ENCODE data around the gene AK6.
A peak's percentile ranks its signal among the peaks of the same experiment; 100 is the strongest.

AK6 gene

GRCh38 chr5:69369340-69370121 lies at the start of gene AK6, which contains the start of the genes RAD17 and TAF9:
TSS of gene AK6 (minus strand) at chr5:69369520. CDS start at chr5:69369490, 30 bp downstream.
TSS of gene RAD17 (plus strand) at chr5:69369818. CDS start at chr5:69372209, 2,391 bp downstream.
TSS of gene TAF9 (minus strand) at chr5:69369520. CDS start at chr5:69365737, 3,783 bp downstream.
- H3K4me1 ChIP-seq (ENCODE audit: control insufficient read depth, insufficient read depth, low read length): no peaks in the 10 kb centered on the region
- no peaks in the 10 kb centered on the region for H3K9me3 ChIP-seq (ENCODE audit: control insufficient read depth, insufficient read depth, low read length)
- H3K36me3 ChIP-seq (ENCODE audit: control insufficient read depth, insufficient read depth, low read length): peaks cover 3% of the 10 kb centered on the region; the same call in 1 of the 2 replicates
- DNase-seq (ENCODE audit: low read depth, low spot score): peak; percentile 80
- peak within 1 kb of the TSS; percentile 85 for H3K4me3 ChIP-seq (ENCODE audit: low read length)
- no peaks in the 10 kb centered on the region for H3K27me3 ChIP-seq (ENCODE audit: control insufficient read depth, insufficient read depth, low read length)
- no peak within 1 kb of the TSS for H3K27ac ChIP-seq (ENCODE audit: low read length)
- no CpG with 5 or more reads among the region's 66 CpGs for WGBS (ENCODE audit: insufficient coverage, insufficient read length)

- H3K4me3 ChIP-seq (ENCODE audit: low read length): no peak overlapping the region
- H3K27me3 ChIP-seq (ENCODE audit: control insufficient read depth, insufficient read depth, low read length): no peaks in the 10 kb centered on the region
- H3K27ac ChIP-seq (ENCODE audit: low read length): no peak overlapping the region
- peaks cover 5% of the 10 kb centered on the region; the same call in 1 of the 2 replicates for H3K36me3 ChIP-seq (ENCODE audit: control insufficient read depth, insufficient read depth, low read length)
- no peaks in the 10 kb centered on the region for H3K9me3 ChIP-seq (ENCODE audit: control insufficient read depth, insufficient read depth, low read length)
- no peak for DNase-seq (ENCODE audit: low read depth, low spot score)
- no peaks in the 10 kb centered on the region for H3K4me1 ChIP-seq (ENCODE audit: control insufficient read depth, insufficient read depth, low read length)
- no CpG with 5 or more reads among the region's 3 CpGs for WGBS (ENCODE audit: insufficient coverage, insufficient read length)
These were observed 49.2 kb upstream of the AK6 start for GRCh38 chr5:69418554-69418953.

GRCh38 chr5:69416699-69417098 lies 47.4 kb upstream of the AK6 start:
- Histone ChIP-seq H3K4me1 (ENCODE audit: control insufficient read depth, insufficient read depth, low read length) (no peaks in the 10 kb centered on the region), H3K9me3 (ENCODE audit: control insufficient read depth, insufficient read depth, low read length) (no peaks in the 10 kb centered on the region), H3K36me3 (ENCODE audit: control insufficient read depth, insufficient read depth, low read length) (peaks cover 5% of the 10 kb centered on the region; the same call in 1 of the 2 replicates), H3K27ac (ENCODE audit: low read length) (no peak overlapping the region), H3K27me3 (ENCODE audit: control insufficient read depth, insufficient read depth, low read length) (no peaks in the 10 kb centered on the region), H3K4me3 (ENCODE audit: low read length) (no peak overlapping the region)
- DNase-seq (ENCODE audit: low read depth, low spot score): no peak

- H3K27ac ChIP-seq (ENCODE audit: low read length): no peak overlapping the region
- H3K4me3 ChIP-seq (ENCODE audit: low read length): peak overlapping the region; percentile 88; the same call in 1 of the 2 replicates
- H3K36me3 ChIP-seq (ENCODE audit: control insufficient read depth, insufficient read depth, low read length): peaks cover 5% of the 10 kb centered on the region; the same call in 1 of the 2 replicates
These were observed 46.9 kb upstream of the AK6 start for GRCh38 chr5:69416180-69416579.

GRCh38 chr5:69415584-69415958 lies 46.3 kb upstream of the AK6 start:
- no peak overlapping the region for H3K27ac ChIP-seq (ENCODE audit: low read length)
- no peak for DNase-seq (ENCODE audit: low read depth, low spot score)
- no peaks in the 10 kb centered on the region for H3K27me3 ChIP-seq (ENCODE audit: control insufficient read depth, insufficient read depth, low read length)
- H3K4me1 ChIP-seq (ENCODE audit: control insufficient read depth, insufficient read depth, low read length): no peaks in the 10 kb centered on the region
- no peaks in the 10 kb centered on the region for H3K9me3 ChIP-seq (ENCODE audit: control insufficient read depth, insufficient read depth, low read length)
- WGBS (ENCODE audit: insufficient coverage, insufficient read length): no CpG with 5 or more reads among the region's 18 CpGs
- H3K4me3 ChIP-seq (ENCODE audit: low read length): peak overlapping the region; percentile 88
- peaks cover 5% of the 10 kb centered on the region; the same call in 1 of the 2 replicates for H3K36me3 ChIP-seq (ENCODE audit: control insufficient read depth, insufficient read depth, low read length)

More at GRCh38 chr5:69416180-69416579, 46.9 kb upstream of the AK6 start:
- no peak for DNase-seq (ENCODE audit: low read depth, low spot score)
- Histone ChIP-seq H3K9me3 (ENCODE audit: control insufficient read depth, insufficient read depth, low read length) (no peaks in the 10 kb centered on the region), H3K4me1 (ENCODE audit: control insufficient read depth, insufficient read depth, low read length) (no peaks in the 10 kb centered on the region), H3K27me3 (ENCODE audit: control insufficient read depth, insufficient read depth, low read length) (no peaks in the 10 kb centered on the region)
- WGBS (ENCODE audit: insufficient coverage, insufficient read length): no CpG with 5 or more reads among the region's 6 CpGs

GRCh38 chr5:69414885-69415583 lies 45.7 kb upstream of the AK6 start, which contains the start of gene MARVELD2:
TSS of gene MARVELD2 (plus strand) at chr5:69415116. CDS start at chr5:69419386, 4,270 bp downstream.
- H3K9me3 ChIP-seq (ENCODE audit: control insufficient read depth, insufficient read depth, low read length): no peaks in the 10 kb centered on the region
- peak within 1 kb of the TSS; percentile 88 for H3K4me3 ChIP-seq (ENCODE audit: low read length)
- peak; percentile 68 for DNase-seq (ENCODE audit: low read depth, low spot score)
- no peaks in the 10 kb centered on the region for H3K4me1 ChIP-seq (ENCODE audit: control insufficient read depth, insufficient read depth, low read length)
- no peaks in the 10 kb centered on the region for H3K27me3 ChIP-seq (ENCODE audit: control insufficient read depth, insufficient read depth, low read length)
- H3K27ac ChIP-seq (ENCODE audit: low read length): no peak within 1 kb of the TSS
- no CpG with 5 or more reads among the region's 78 CpGs for WGBS (ENCODE audit: insufficient coverage, insufficient read length)
- H3K36me3 ChIP-seq (ENCODE audit: control insufficient read depth, insufficient read depth, low read length): peaks cover 5% of the 10 kb centered on the region; the same call in 1 of the 2 replicates

- H3K36me3 ChIP-seq (ENCODE audit: control insufficient read depth, insufficient read depth, low read length): no peaks in the 10 kb centered on the region
- WGBS (ENCODE audit: insufficient coverage, insufficient read length): no CpG with 5 or more reads among the region's 15 CpGs
- no peaks in the 10 kb centered on the region for H3K27me3 ChIP-seq (ENCODE audit: control insufficient read depth, insufficient read depth, low read length)
- H3K4me3 ChIP-seq (ENCODE audit: low read length): no peak overlapping the region
- H3K4me1 ChIP-seq (ENCODE audit: control insufficient read depth, insufficient read depth, low read length): no peaks in the 10 kb centered on the region
- no peak overlapping the region for H3K27ac ChIP-seq (ENCODE audit: low read length)
- DNase-seq (ENCODE audit: low read depth, low spot score): no peak
- H3K9me3 ChIP-seq (ENCODE audit: control insufficient read depth, insufficient read depth, low read length): no peaks in the 10 kb centered on the region
These were observed 35.5 kb upstream of the AK6 start for GRCh38 chr5:69404659-69405330.

GRCh38 chr5:69378376-69378775 lies 9.1 kb upstream of the AK6 start:
- Histone ChIP-seq H3K4me3 (ENCODE audit: low read length) (no peak overlapping the region), H3K4me1 (ENCODE audit: control insufficient read depth, insufficient read depth, low read length) (no peaks in the 10 kb centered on the region), H3K27me3 (ENCODE audit: control insufficient read depth, insufficient read depth, low read length) (no peaks in the 10 kb centered on the region), H3K27ac (ENCODE audit: low read length) (no peak overlapping the region), H3K36me3 (ENCODE audit: control insufficient read depth, insufficient read depth, low read length) (peaks cover 3% of the 10 kb centered on the region; the same call in 1 of the 2 replicates), H3K9me3 (ENCODE audit: control insufficient read depth, insufficient read depth, low read length) (no peaks in the 10 kb centered on the region)
- DNase-seq (ENCODE audit: low read depth, low spot score): no peak

GRCh38 chr5:69374911-69375446 lies 5.7 kb upstream of the AK6 start:
- H3K36me3 ChIP-seq (ENCODE audit: control insufficient read depth, insufficient read depth, low read length): peaks cover 3% of the 10 kb centered on the region; the same call in 1 of the 2 replicates
- no peak overlapping the region for H3K4me3 ChIP-seq (ENCODE audit: low read length)
- H3K27ac ChIP-seq (ENCODE audit: low read length): no peak overlapping the region
- no CpG with 5 or more reads among the region's 4 CpGs for WGBS (ENCODE audit: insufficient coverage, insufficient read length)
- no peaks in the 10 kb centered on the region for H3K4me1 ChIP-seq (ENCODE audit: control insufficient read depth, insufficient read depth, low read length)
- DNase-seq (ENCODE audit: low read depth, low spot score): no peak
- H3K9me3 ChIP-seq (ENCODE audit: control insufficient read depth, insufficient read depth, low read length): no peaks in the 10 kb centered on the region
- H3K27me3 ChIP-seq (ENCODE audit: control insufficient read depth, insufficient read depth, low read length): no peaks in the 10 kb centered on the region

- Histone ChIP-seq H3K27me3 (ENCODE audit: control insufficient read depth, insufficient read depth, low read length) (no peaks in the 10 kb centered on the region), H3K4me3 (ENCODE audit: low read length) (no peak overlapping the region), H3K4me1 (ENCODE audit: control insufficient read depth, insufficient read depth, low read length) (no peaks in the 10 kb centered on the region), H3K27ac (ENCODE audit: low read length) (no peak overlapping the region), H3K9me3 (ENCODE audit: control insufficient read depth, insufficient read depth, low read length) (no peaks in the 10 kb centered on the region), H3K36me3 (ENCODE audit: control insufficient read depth, insufficient read depth, low read length) (peaks cover 3% of the 10 kb centered on the region; the same call in 1 of the 2 replicates)
- DNase-seq (ENCODE audit: low read depth, low spot score): no peak
- WGBS (ENCODE audit: insufficient coverage, insufficient read length): no CpG with 5 or more reads among the region's 5 CpGs
These were observed 3.1 kb upstream of the AK6 start for GRCh38 chr5:69372394-69372793.

Data from iPS DF 6.9 (cell line).